HEK293T (cell line): ENCODE data around the gene PLGRKT.

Experiments used
- CTCF ChIA-PET: fragments of 350-600 bp; formaldehyde crosslinking; extraction: SDS; loops from one replicate; lab custom pipeline; 2021; ENCODE audit warnings: antibody characterized with exemption, inconsistent platforms; lab: Yijun Ruan, JAX
- POLR2A ChIA-PET: fragments of 350-600 bp; formaldehyde crosslinking; extraction: SDS; loops from one replicate; lab custom pipeline; 2020; ENCODE audit warnings: antibody characterized with exemption, inconsistent platforms; lab: Yijun Ruan, JAX
- DNase-seq: peaks from one replicate; pipeline ENCODE4 v3.0.0; 2012; ENCODE audit warnings: mixed read lengths; ENCODE audit errors: extremely low spot score
- ARNT ChIP-seq: fragments of 450-650 bp; IDR thresholded peaks from 2 replicates; pipeline ENCODE4 v1.6.1; 2017; ENCODE audit warnings: mild to moderate bottlenecking
- BHLHE40 ChIP-seq: fragments of 450-650 bp; IDR thresholded peaks from 2 replicates; pipeline ENCODE4 v1.6.1; 2016; ENCODE audit warnings: mild to moderate bottlenecking, moderate library complexity, borderline replicate concordance
- CTBP1 ChIP-seq: fragments of 450-650 bp; IDR thresholded peaks from 2 replicates; pipeline ENCODE4 v1.6.1; 2016; ENCODE audit warnings: borderline replicate concordance
- ELF4 ChIP-seq: fragments of 450-650 bp; IDR thresholded peaks from 2 replicates; pipeline ENCODE4 v1.6.1; 2017; ENCODE audit warnings: antibody characterized with exemption
- FOXA1 ChIP-seq: fragments of 450-650 bp; IDR thresholded peaks from 2 replicates; pipeline ENCODE4 v1.6.1; 2016; ENCODE audit warnings: mild to moderate bottlenecking
- FOXK2 ChIP-seq: fragments of 450-650 bp; IDR thresholded peaks from 2 replicates; pipeline ENCODE4 v1.6.1; 2016; ENCODE audit warnings: mild to moderate bottlenecking
- FOXM1 ChIP-seq: fragments of 450-650 bp; IDR thresholded peaks from 2 replicates; pipeline ENCODE4 v1.6.1; 2017; ENCODE audit warnings: mild to moderate bottlenecking, borderline replicate concordance
- HDGF ChIP-seq: fragments of 450-650 bp; IDR thresholded peaks from 2 replicates; pipeline ENCODE4 v1.6.1; 2017; ENCODE audit warnings: antibody characterized with exemption, borderline replicate concordance
- L3MBTL2 ChIP-seq: fragments of 450-650 bp; conservative IDR thresholded peaks from 2 replicates; pipeline ENCODE4 v1.6.1; 2016; ENCODE audit warnings: mild to moderate bottlenecking
- LEF1 ChIP-seq: fragments of 450-650 bp; IDR thresholded peaks from 2 replicates; pipeline ENCODE4 v1.6.1; 2017; ENCODE audit warnings: mild to moderate bottlenecking, borderline replicate concordance
- NFRKB ChIP-seq: fragments of 450-650 bp; IDR thresholded peaks from 2 replicates; pipeline ENCODE4 v1.6.1; 2016; ENCODE audit warnings: mild to moderate bottlenecking, moderate library complexity
- SP1 ChIP-seq: fragments of 450-650 bp; IDR thresholded peaks from 2 replicates; pipeline ENCODE4 v1.6.1; 2017
- SUZ12 ChIP-seq: fragments of 450-650 bp; IDR thresholded peaks from 2 replicates; pipeline ENCODE4 v1.6.1; 2016; ENCODE audit warnings: mild to moderate bottlenecking
- TARDBP ChIP-seq: fragments of 450-650 bp; IDR thresholded peaks from 2 replicates; pipeline ENCODE4 v1.6.1; 2016
- ZNF384 ChIP-seq: fragments of 450-650 bp; IDR thresholded peaks from 2 replicates; pipeline ENCODE4 v1.6.1; 2016
- TF ChIP-seq, protein P1 (sequence below): fragments of 450-650 bp; IDR thresholded peaks from 2 replicates; pipeline ENCODE4 v1.6.1; 2016

Gene PLGRKT

DNA sequence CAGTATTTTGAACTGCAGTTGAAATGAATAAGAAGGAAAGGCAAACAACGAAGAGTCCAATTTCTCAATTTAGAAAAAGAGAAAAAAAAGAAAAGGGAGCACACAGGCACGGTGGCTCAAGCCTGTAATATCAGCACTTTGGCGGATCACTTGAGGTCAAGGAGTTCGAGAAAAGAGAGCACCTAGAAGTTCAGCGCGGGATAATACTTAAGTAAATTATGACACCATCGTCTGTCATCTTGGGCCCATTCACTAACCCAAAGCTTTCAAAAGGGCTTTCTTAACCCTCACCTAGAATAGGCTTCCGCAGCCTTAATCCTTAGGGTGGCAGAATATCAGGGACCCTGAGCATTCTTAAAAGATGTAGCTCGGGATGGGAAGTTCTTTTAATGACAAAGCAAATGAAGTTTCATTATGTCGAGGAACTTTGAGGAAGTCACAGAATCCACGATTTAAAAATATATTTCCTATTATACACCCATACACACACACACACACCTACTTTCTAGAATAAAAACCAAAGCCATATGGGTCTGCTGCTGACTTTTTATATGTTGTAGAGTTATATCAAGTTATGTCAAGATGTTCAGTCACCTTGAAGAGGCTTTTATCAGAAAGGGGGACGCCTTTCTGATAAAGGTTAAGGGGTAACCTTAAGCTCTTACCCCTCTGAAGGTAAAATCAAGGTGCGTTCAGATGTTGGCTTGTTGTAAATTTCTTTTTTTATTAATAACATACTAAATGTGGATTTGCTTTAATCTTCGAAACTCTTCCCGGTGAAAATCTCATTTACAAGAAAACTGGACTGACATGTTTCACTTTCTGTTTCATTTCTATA, 12.0 kb upstream of the PLGRKT start:
- POLR2A ChIA-PET: interaction anchor here (1.2 kb wide), 1 partner anchor 179 kb away, joined by 4 read pairs; the partner anchor contains the start of gene RIC1
- DNase-seq: no peak
- no peak for TF ChIP-seq L3MBTL2
- no peak for TF ChIP-seq ZNF384
- TF ChIP-seq ARNT: no peak
- TF ChIP-seq HDGF: no peak
- TF ChIP-seq FOXM1: no peak
- TF ChIP-seq FOXK2: no peak
- TF ChIP-seq LEF1: no peak
- TF ChIP-seq, protein P1, sequence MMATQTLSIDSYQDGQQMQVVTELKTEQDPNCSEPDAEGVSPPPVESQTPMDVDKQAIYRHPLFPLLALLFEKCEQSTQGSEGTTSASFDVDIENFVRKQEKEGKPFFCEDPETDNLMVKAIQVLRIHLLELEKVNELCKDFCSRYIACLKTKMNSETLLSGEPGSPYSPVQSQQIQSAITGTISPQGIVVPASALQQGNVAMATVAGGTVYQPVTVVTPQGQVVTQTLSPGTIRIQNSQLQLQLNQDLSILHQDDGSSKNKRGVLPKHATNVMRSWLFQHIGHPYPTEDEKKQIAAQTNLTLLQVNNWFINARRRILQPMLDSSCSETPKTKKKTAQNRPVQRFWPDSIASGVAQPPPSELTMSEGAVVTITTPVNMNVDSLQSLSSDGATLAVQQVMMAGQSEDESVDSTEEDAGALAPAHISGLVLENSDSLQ: no peak
- no peak for TF ChIP-seq SUZ12
- CTCF ChIA-PET: no interaction called here

GRCh38 chr9:5448461-5449435, 11.0 kb upstream of the PLGRKT start:
- DNase-seq: no peak
- TF ChIP-seq ARNT: no peak
- no peak for TF ChIP-seq ELF4
- no peak for TF ChIP-seq TARDBP
- TF ChIP-seq FOXK2: no peak
- TF ChIP-seq LEF1: no peak
- no peak for TF ChIP-seq NFRKB
- TF ChIP-seq FOXA1: no peak
- TF ChIP-seq BHLHE40: no peak
- no peak for TF ChIP-seq SP1
- no peak for TF ChIP-seq L3MBTL2
- TF ChIP-seq CTBP1: no peak
- no peak for TF ChIP-seq SUZ12
- no peak for TF ChIP-seq ZNF384
- no peak for TF ChIP-seq HDGF
- no peak for TF ChIP-seq FOXM1
- TF ChIP-seq, protein P1: no peak
- ChIA-PET CTCF (no interaction called here), POLR2A (no interaction called here)

DNA sequence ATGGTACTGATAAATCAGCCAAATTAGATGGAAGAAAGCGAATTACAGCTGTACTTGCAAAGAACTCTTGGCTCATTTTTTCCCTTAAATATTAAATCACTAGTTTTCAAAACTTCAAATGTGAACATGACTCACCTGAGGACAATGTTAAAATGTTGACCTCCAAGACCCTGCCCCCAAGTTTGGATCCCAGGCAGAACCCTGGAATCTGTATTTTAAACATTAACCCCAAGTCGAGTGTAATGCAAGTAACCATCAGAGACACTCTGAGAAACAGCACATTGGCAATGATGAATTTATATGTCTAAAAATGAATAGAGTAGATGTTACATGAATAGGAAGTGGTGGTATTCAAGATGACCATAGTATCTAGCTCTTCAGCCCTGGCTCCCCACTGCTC, 10.3 kb upstream of the PLGRKT start:
- POLR2A ChIA-PET: no interaction called here
- no peak for DNase-seq
- CTCF ChIA-PET: no interaction called here
- TF ChIP-seq, protein P1: no peak
- TF ChIP-seq ZNF384 (no peak), FOXM1 (no peak), ARNT (no peak), FOXK2 (no peak), NFRKB (no peak), TARDBP (no peak), SP1 (no peak), LEF1 (no peak), HDGF (no peak), FOXA1 (no peak)

GRCh38 chr9:5447337-5447736, 9.6 kb upstream of the PLGRKT start:
- DNase-seq: no peak
- no peak for TF ChIP-seq TARDBP
- TF ChIP-seq SP1: no peak
- ChIA-PET POLR2A (no interaction called here), CTCF (no interaction called here)

DNA sequence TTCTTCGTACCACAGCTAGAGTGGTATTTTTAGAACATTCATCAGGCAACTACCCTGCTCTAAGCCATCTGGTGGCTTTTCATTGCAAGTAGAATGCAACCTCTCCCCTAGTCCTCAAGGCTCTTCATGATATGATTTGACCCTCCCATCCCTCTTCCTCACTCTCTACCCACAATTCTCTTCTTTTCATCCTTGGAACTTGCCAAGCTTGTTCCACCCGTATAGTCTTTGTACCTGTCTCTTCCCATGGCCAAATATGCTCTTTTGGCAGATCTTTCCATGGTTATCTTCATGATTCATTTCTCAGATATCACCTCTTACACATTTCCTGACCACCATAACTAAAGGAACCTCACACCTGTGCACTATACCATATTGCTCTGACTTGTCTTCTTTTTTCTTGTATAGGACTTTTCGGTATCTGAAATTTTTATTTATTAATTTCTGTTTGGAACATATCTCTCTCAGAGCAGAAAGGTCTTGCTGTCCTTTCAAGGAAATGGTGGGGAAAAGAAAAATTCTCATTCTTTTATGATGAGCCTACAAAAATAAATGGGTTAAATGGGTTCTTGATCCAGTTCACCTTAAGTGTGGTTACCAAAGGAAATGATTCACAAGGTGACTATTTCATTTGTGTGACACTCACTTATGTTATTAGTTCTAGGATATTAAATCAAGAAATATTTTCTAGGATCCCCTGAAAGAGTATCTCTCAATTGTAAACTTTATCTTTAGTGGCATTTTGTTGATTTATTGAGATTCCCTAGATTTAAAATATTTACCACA, 8.9 kb upstream of the PLGRKT start:
- ChIA-PET CTCF (no interaction called here), POLR2A (no interaction called here)
- no peak for TF ChIP-seq ARNT
- no peak for TF ChIP-seq CTBP1
- no peak for TF ChIP-seq FOXA1
- no peak for TF ChIP-seq ZNF384
- no peak for TF ChIP-seq SP1
- no peak for DNase-seq
